ENCODE data around the gene C1QTNF6. TPM values are rescaled to one million over a fixed set of nuclear protein-coding genes. Genes with fewer than 3 reads are reported as not detected.

C1QTNF6 gene
- total RNA-seq, 1 donor from 2014 or later = 8.2 TPM

DNA sequence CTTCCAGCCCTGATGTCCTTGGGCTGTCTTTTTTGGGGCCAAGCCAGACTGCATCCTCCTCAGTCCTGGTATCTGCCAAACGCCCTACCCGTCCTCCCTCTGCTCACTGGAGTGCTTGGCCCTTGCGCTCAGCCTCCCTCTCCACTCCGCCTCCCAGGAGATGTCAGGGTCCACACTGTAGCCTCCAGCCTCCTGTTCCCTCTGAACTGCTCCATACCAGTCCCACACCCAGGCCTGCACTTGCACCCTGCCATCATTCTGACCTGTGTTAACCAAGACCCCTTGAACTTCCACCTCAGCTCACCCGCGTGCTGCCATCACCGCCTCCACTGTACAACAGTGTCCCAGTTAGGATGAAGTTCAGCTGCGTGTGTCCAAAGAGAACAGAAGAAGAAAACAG lies 32.1 kb downstream of the C1QTNF6 start:
- H3K4me3 Mint-ChIP-seq = no peak overlapping the region
- ATAC-seq (ENCODE audit: low read depth) = no peak
- H3K36me3 Mint-ChIP-seq (ENCODE audit: low read depth) = no peaks in the 10 kb centered on the region
- DNase-seq = no peak
- peaks cover 7% of the 10 kb centered on the region for H3K27me3 Mint-ChIP-seq
- peaks cover under 1% of the 10 kb centered on the region for H3K9me3 Mint-ChIP-seq
- no peak overlapping the region for H3K27ac Mint-ChIP-seq
- ChIA-PET POLR2A (no interaction called here), CTCF (interaction anchor here (1.5 kb wide), 1 partner anchor 11 kb away, joined by 3 read pairs; no protein-coding TSS in a partner anchor)
- intact Hi-C loops (cut with micrococcal nuclease) = no loop called here
- H3K4me1 Mint-ChIP-seq = peaks cover 4% of the 10 kb centered on the region
- TF ChIP-seq, protein P1, sequence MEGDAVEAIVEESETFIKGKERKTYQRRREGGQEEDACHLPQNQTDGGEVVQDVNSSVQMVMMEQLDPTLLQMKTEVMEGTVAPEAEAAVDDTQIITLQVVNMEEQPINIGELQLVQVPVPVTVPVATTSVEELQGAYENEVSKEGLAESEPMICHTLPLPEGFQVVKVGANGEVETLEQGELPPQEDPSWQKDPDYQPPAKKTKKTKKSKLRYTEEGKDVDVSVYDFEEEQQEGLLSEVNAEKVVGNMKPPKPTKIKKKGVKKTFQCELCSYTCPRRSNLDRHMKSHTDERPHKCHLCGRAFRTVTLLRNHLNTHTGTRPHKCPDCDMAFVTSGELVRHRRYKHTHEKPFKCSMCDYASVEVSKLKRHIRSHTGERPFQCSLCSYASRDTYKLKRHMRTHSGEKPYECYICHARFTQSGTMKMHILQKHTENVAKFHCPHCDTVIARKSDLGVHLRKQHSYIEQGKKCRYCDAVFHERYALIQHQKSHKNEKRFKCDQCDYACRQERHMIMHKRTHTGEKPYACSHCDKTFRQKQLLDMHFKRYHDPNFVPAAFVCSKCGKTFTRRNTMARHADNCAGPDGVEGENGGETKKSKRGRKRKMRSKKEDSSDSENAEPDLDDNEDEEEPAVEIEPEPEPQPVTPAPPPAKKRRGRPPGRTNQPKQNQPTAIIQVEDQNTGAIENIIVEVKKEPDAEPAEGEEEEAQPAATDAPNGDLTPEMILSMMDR (IDR thresholded peaks at IDR 0.05) = no peak

DNA sequence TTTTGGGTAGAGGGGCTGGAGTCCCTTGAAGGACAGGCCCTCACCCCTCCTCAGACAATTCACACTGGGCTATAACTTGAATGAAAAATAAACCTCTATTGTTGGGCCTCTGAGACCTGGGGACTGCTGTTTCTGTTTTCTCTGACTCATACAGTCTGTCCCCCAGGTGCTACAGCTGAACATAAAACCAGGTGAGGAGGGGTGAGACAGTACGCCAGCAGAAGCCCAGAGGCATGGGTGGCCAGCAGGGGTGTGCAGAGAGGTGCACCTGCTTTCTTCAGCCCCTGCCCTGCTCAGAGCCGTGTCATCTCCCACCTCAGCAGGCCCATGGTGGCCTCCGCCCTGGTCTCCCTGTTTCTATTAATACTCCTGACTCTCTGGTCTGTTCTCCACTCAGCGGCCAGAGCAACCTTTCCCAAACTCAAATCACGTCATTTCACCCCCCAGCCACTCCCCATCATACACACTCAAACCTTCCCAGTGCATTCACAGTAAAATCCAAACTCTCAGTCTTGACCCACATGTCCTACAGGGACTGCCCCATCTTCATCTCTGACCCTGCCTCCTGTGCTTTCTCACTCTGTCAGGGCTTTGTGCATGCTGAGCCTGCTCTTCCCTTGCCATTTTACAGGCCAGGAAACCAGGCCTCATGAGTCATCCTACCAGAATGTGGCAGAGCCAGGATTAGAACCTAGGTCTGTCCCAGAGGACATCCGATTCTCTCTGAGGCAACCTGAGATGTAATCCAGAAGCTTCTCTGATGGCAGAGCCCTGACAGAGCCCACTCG lies 32.9 kb downstream of the C1QTNF6 start:
- ATAC-seq (ENCODE audit: low read depth) (no peak), DNase-seq (no peak)
- intact Hi-C loops (cut with micrococcal nuclease) = no loop called here
- H3K36me3 Mint-ChIP-seq (ENCODE audit: low read depth) = no peaks in the 10 kb centered on the region
- TF ChIP-seq, protein P1 (IDR thresholded peaks at IDR 0.05) = no peak
- CTCF ChIA-PET = no interaction called here
- no peak overlapping the region for H3K4me3 Mint-ChIP-seq
- peaks cover 5% of the 10 kb centered on the region for H3K9me3 Mint-ChIP-seq
- POLR2A ChIA-PET = interaction anchor here (0.7 kb wide), 1 partner anchor 15 kb away, joined by 3 read pairs; no protein-coding TSS in a partner anchor
- peaks cover 5% of the 10 kb centered on the region for H3K4me1 Mint-ChIP-seq
- no peak overlapping the region for H3K27ac Mint-ChIP-seq
- H3K27me3 Mint-ChIP-seq = peaks cover 7% of the 10 kb centered on the region

DNA sequence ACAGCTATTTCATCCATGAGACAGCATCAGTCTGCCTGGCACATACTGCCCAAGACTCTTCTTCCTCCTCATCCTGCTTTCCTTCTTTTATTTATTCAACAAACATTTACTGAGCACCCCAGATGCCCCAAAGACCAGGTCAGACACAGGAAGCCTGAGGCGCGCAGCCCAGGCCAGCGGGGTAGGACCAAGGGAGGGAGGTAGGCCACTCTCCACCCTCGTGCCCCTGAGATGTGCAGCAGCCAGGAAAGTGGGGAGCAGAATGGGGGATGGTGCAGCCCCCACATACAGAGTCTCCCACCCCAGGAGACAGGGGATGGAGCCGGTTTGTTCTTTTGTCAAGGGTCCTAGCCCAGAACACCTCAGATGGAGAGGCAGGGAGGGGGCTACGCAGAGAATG lies 34.1 kb downstream of the C1QTNF6 start:
- Mint-ChIP-seq H3K36me3 (ENCODE audit: low read depth) (no peaks in the 10 kb centered on the region), H3K9me3 (peaks cover 5% of the 10 kb centered on the region), H3K4me1 (peaks cover 13% of the 10 kb centered on the region), H3K27me3 (peaks cover 7% of the 10 kb centered on the region), H3K27ac (no peak overlapping the region), H3K4me3 (no peak overlapping the region)
- no peak for DNase-seq
- TF ChIP-seq, protein P1 (IDR thresholded peaks at IDR 0.05) = no peak
- ATAC-seq (ENCODE audit: low read depth) = no peak
- ChIA-PET POLR2A (interaction anchor here (0.7 kb wide), 1 partner anchor 44 kb away, joined by 5 read pairs; no protein-coding TSS in a partner anchor), CTCF (no interaction called here)
- intact Hi-C loops (cut with micrococcal nuclease) = no loop called here

DNA sequence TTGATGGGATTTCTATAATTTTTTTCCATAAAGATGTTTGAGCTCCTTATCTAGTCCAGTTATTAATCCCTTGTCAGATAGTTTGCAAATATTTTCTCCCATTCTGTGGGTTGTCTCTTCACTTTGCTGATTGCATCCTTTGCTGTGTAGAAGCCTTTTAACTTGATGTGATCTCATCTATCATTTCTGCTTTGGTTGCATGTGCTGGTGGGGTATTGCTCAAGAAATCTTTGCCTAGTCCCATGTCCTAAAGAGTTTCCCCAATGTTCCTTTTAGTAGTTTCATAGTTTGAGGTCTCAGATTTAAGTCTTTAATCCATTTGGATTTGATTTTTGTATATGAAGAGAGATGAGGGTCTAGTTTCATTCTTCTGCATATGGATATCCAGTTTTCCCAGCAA lies 36.6 kb downstream of the C1QTNF6 start:
- CTCF ChIA-PET = no interaction called here
- no peaks in the 10 kb centered on the region for H3K27me3 Mint-ChIP-seq
- no peaks in the 10 kb centered on the region for H3K36me3 Mint-ChIP-seq (ENCODE audit: low read depth)
- intact Hi-C loops (cut with micrococcal nuclease) = no loop called here
- POLR2A ChIA-PET = no interaction called here
- peaks cover 22% of the 10 kb centered on the region for H3K4me1 Mint-ChIP-seq
- H3K27ac Mint-ChIP-seq = no peak overlapping the region
- TF ChIP-seq, protein P1 (IDR thresholded peaks at IDR 0.05) = no peak
- peaks cover 5% of the 10 kb centered on the region for H3K9me3 Mint-ChIP-seq
- DNase-seq (no peak), ATAC-seq (ENCODE audit: low read depth) (no peak)
- no peak overlapping the region for H3K4me3 Mint-ChIP-seq

DNA sequence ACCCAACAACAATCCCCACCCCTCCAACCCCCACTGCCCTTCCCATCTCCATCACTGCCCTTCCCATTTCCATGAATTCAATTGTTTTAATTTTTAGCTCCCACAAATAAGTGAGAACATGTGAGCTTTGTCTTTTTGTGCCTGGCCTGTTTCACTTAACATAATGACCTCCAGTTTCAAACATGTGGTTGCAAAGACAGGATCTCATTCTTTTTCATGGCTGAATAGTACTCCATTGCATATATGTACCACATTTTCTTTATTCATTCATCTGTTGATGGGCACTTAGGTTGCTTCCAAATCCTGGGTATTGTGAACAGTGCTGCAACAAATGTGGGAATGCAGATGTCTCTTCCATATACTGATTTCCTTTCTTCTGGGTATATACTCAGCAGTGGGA lies 37.3 kb downstream of the C1QTNF6 start:
- DNase-seq (no peak), ATAC-seq (ENCODE audit: low read depth) (no peak)
- TF ChIP-seq, protein P1 (IDR thresholded peaks at IDR 0.05) = no peak
- no peaks in the 10 kb centered on the region for H3K27me3 Mint-ChIP-seq
- intact Hi-C loops (cut with micrococcal nuclease) = loop anchor here (1.0 kb wide), 1 partner anchor 28 kb away; no protein-coding TSS in a partner anchor
- H3K27ac Mint-ChIP-seq = no peak overlapping the region
- H3K36me3 Mint-ChIP-seq (ENCODE audit: low read depth) = no peaks in the 10 kb centered on the region
- CTCF ChIA-PET = interaction anchor here (1.0 kb wide), 1 partner anchor 72 kb away, joined by 3 read pairs; no protein-coding TSS in a partner anchor
- peaks cover 5% of the 10 kb centered on the region for H3K9me3 Mint-ChIP-seq
- H3K4me1 Mint-ChIP-seq = peaks cover 27% of the 10 kb centered on the region
- POLR2A ChIA-PET = interaction anchor here (1.3 to 2.8 kb wide), 3 partner anchors 12 to 30 kb away, joined by 4 to 20 read pairs (median 8); no protein-coding TSS in a partner anchor
- no peak overlapping the region for H3K4me3 Mint-ChIP-seq
